HG03175 (cell line): ENCODE results near the gene RFX5.
A peak's percentile ranks its signal among the peaks of the same experiment; 100 is the strongest.
"Not testable (repeated sequence)": the region's sequence is repeated elsewhere in the genome, so short reads cannot be mapped to it uniquely, and the experiment has no call there.

Experiments
- ATAC-seq: cut with Tn5 transposase; IDR thresholded peaks from one replicate; pipeline ENCODE4 v1.9.1; 2021; ENCODE audit warnings: mild to moderate bottlenecking, moderate library complexity; ENCODE audit not compliant: unreplicated experiment

Gene RFX5

GRCh38 chr1:151346769-151347522, at the start of gene RFX5:
TSS of gene RFX5 (minus strand) at chr1:151347252. CDS start at chr1:151346320, 932 bp downstream.
- peak; percentile 95 for ATAC-seq

- not testable (repeated sequence) for ATAC-seq
Measured at GRCh38 chr1:151396265-151396664, 49.2 kb upstream of the RFX5 start.

DNA sequence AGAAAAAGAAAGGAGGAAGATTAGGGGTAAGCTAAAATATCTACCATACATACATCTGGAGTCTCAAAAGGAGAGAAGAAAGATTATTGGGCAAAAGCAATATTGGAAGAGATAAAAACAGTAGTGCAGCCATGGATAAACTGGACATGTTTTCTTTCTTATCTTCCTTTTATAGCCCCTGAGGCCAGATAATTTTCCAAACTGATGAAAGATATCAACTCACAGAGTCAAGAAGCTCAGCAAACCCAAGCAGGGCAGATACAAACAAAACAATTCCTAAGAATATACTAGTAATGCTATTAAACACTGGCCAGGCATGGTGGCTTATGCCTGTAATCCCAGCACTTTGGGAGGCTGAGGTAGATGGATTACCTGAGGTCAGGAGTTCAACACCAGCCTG, 46.5 kb upstream of the RFX5 start:
- no peak for ATAC-seq

DNA sequence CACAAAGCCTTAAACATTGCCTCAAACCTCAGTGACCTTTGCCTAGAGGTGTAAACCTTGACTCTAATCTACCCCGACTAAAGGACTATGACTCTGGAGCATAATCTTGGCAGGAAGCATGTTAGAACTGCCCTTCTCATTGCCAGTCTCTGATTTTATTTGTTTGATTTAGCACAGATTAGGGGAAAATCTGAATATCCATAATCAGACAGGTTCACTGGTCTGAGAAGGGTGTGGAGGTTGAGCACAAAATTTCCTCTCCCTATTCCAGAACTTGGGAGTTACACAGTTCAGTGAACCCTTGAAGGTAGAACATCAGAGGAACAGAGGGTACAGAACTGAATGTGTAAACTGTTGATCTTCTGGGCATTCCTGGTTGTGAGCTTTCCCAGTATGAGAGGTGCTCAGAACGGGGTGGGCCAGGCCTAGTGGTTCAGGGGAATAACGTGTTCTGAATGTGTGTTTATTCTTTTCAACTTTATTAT, 44.1 kb upstream of the RFX5 start:
- ATAC-seq, result no peak

GRCh38 chr1:151390221-151391078, 43.4 kb upstream of the RFX5 start:
- ATAC-seq, result not testable (repeated sequence)

DNA sequence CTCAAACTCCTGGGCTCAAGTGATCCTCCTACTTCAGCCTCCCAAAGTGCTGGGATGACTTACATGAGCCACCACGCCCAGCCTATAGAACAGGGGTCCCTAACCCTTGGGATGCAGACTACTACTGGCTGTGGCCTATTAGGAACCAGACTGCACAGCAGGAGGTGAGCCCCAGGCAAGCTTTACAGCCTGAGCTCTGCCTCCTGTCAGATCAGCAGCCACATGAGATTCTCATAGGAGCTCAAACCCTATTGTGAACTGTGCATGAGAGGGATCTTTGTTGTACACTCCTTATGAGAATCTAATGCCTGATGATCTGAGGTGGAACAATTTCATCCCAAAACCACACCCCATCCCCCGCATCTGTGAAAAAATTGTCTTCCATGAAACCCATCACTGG, 39.0 kb upstream of the RFX5 start:
- ATAC-seq, result no peak

DNA sequence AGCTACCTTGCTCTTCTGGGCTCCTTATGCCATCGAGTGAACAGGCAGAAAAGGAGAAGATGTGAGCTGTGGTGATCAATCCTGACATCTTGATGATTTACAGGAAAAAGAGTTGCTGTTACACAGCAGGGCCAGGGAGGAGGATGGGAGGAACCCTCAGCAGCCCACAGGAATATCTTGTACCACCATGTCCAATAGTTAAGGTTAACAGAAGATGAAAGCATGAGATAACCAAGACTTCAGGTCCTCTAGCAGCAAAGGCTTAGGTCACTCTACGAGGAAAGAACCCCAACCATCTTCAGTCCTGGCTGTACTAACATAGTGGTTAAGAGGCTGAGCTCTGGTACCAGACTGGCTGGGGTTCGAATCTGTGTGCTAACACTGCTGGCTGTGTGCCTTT, 37.5 kb upstream of the RFX5 start:
- ATAC-seq, result no peak

GRCh38 chr1:151377150-151377884, 30.3 kb upstream of the RFX5 start:
- no peak for ATAC-seq

DNA sequence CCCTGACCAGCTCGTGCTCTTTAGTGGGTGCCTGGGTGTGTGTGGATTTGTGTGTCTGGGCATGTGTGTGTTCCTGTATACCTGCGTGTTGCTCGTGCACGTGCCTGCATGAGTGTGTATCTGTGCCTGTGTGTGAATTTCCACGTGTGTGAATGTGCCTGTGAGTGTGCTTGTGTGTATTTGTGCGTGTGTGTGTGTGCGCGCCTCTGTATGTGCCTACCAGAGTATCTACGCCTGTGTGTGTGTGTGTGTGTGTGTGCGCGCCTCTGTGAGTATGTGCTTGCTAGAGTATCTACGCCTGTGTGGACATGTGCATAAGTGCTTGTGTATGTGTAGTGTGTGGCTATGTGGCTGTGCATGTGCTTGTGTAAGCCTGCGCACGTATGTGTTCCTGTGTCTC, 26.1 kb upstream of the RFX5 start:
- no peak for ATAC-seq

DNA sequence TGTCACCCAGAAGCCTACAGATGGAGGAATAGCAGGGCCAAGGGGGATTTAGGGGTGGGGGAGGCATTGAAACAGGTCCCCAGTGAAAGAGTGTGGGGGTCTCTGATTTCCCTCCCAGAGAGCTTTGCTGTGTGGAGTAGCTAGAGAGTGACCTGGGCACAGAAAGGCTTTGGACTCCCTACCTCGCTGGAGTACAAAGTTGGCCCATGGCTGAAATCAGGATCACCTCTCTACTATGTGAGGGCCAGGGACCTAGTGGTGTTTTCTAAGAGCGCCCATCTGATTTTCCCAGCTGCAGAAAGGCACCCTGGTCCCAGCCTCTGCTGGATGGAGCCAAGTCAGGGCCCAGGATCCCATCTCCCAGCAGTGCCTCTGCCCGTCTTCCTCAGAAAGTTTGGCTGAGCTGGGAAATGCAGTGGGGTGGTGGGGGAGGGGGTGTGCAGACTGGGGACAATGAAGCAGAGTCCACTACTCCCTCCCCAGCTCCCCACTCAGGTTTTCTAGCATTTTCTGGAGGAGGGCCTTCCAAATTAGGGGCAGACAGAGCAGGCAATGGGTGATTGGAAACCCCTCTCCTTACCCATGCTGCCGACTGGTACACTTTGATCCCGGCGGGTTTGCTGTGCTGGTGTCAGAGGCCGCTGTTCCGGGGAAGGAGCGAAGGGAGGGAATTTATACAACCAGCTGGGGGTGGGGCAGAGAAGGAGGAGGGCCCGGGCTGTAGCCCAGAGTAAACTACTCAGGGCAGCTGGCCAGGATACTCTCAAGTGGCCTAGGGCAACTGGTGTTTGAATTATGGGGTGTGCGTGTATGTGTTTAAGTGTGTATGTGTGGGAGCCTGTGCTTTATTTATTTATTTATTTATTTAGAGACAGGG, 25.2 kb upstream of the RFX5 start, which contains the start of gene SELENBP1:
SELENBP1 (minus strand) TSS at position 648 of the 877 bp plus-strand sequence; CDS start at position 584, 64 bp downstream.
- ATAC-seq, result no peak

DNA sequence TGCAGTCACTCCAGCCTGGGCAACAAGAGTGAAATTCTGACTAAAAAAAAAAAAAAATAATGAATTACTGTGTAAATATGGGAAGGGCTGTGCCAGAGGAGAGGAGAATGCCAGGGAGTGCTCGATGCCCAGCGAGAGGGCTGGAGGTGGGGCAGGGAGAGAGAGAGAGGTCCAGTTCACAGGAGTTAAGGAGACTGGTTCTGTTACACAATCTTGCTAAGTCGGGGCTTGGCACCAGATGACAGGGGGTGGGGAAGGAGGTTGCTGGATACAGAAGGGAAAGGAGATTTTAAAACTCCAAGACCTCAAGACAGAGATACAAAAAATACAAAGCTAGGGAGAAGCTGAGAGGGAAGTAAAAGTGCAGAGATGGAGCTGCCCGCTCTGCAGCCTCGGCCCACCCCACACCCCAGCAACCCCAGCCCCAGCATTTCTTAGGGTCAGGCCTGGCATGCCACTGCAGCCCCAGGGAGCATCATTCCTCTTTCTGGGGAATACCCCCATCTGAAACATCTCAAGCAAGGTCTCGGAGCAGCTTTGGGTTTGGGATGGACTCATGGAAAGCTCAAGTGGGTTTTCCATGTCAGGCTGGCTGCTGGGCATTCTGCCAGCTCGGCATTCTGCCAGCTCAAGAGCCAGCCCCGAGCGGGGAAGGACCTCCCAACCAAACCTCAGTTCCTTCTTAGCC, 24.5 kb upstream of the RFX5 start:
- ATAC-seq, result no peak

DNA sequence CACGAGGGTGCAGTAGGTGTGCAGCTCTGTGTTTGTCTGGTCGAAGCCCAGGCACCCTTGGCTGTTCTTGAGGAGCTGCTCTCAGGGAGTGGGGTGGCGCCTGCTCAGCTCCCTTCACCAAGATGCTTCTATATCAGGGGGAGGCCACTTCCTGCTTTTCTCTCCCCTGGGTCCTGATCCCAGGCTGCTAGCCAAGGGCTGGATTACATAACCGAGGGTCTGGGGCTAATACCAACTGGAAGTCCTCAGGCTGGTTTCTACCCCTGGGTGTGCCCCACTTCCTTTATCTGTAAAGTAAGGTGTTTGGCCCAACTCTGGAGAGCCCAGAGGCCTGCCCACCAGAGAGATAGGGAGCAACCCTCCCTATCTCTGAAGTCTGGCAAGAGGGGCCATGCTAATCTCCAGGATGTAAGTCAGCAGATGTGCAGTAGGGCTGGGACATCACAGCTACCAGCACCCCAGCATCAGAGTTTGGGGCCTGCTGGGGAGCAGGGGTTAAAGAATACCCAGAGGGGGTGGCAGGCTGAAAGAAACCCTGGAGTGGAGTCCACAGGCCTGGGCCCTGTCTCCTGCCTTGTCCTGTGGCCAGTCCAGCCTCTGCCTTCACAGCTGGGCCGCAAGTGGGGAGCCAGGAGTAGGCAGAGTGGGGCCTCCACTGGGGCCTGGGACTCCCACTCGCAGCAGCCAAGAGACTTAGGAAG, 23.3 kb upstream of the RFX5 start:
- ATAC-seq, result no peak

GRCh38 chr1:151369621-151370048, 22.6 kb upstream of the RFX5 start:
- no peak for ATAC-seq

DNA sequence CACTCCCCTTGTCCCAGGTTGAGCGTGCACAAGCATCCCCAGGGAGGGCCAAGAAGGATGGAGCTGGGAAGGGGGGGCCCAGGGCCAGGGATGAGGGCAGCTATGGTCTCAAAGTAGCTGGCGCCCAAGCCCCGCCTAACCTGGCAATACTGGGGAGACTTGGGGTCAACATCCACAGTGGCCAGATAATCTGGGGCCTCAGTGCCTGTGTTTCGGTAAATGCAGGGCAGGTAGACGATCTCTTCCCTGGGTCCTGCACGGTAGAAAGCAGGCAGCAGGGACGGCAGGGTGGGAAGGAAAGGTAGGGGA, 22.2 kb upstream of the RFX5 start:
- no peak for ATAC-seq

DNA sequence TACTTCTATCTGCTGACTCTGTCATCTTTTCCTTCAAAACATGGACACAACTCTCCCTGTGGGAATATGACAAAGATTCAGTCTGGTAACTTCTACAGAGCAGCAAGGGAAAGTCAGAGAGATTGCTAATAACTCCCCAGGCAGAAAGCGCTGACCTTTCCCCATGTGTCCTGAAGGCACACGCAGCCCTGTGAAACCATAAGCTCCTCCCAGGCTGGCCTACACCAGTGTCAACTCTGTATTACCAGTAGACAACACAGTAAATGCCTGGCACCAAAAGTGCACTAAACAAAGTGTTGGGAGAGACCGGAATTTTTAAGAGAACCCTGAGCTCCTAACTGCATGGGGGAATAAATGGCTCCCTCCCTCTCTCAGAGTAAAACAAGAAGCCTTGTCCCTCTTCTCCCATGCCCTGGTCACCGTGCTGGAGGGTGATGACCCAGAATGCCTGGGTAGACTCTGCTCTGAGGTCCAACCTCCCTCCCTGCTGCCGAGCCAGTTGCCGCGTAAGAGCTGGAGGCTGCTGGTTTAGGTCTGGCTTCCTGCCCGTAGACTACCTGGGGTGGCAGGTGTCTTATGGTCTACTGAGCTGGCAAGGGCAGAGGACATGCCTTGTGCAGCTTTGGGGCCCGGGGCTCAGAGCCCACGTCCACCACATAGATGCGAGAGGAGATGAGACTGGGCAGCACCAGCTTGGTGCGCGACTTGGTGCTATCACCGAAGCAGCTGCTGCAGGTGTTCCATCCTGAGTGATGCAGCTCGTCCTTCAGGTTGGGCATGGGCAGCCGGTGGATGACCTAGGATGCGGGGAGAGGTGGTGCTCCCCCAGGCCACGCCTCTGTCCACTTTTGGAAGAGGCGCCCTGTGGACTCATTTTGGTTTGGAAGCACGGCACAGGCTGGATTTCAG, 21.6 kb upstream of the RFX5 start:
- no peak for ATAC-seq

DNA sequence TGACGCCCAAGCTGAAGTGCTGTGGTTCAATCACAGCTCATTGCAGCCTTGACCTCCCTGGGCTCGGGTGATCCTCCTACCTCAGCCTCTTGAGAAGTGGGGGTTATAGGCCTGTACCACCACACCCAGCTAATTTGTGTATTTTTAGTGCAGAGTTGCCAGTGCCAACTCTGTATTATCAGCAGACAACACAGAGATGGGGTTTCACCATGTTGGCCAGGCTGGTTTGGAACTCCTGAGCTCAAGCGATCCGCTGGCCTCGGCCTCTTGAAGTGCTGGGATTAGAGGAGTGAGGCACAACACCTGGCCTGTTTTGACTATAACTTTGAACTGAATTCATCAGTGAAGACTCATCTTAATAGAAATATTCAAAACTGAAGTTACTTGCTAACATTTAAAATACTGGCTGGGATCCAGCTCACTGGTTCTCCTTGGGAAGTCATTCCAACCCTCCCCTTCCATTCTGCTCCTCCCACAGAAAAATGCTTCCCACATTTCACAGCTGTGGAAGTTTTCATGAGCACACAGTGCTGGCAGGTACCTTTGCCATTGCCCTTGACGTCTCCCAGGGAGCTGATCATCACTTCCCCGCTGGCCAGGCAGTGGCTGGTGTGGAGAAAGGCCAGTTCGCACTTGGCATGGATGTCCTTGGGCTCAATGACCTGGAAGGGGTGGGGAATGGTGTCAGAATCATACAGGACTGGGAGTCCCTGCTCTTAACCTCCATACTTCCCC, 20.8 kb upstream of the RFX5 start:
- ATAC-seq, result no peak

DNA sequence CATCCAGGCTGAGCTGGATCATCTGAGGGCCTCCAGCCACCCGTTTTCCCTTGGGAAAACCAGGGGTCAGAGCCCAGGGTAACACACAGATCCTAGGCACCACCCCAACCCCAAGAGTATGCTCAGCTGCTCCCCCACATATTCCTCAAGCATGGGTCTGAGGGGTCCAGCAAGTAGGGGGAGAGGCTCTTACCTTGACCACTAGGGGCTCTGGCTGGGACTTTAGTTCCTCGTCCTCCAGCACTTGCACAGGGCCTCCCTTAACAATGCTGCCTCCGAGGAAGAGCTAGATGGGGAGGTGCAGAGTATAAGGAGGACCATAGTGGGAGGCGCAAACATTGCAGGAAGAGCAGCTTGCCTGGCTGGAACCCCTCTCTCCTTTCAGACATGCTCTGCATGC, 17.9 kb upstream of the RFX5 start:
- ATAC-seq, result no peak
